ENCODE data around the gene GPRC5C. TPM values are rescaled to one million over a fixed set of nuclear protein-coding genes. Genes with fewer than 3 reads are reported as not detected.

The GPRC5C gene
- total and polyA plus RNA-seq, 4 donors: 34.2 to 195 (median 119) TPM

DNA sequence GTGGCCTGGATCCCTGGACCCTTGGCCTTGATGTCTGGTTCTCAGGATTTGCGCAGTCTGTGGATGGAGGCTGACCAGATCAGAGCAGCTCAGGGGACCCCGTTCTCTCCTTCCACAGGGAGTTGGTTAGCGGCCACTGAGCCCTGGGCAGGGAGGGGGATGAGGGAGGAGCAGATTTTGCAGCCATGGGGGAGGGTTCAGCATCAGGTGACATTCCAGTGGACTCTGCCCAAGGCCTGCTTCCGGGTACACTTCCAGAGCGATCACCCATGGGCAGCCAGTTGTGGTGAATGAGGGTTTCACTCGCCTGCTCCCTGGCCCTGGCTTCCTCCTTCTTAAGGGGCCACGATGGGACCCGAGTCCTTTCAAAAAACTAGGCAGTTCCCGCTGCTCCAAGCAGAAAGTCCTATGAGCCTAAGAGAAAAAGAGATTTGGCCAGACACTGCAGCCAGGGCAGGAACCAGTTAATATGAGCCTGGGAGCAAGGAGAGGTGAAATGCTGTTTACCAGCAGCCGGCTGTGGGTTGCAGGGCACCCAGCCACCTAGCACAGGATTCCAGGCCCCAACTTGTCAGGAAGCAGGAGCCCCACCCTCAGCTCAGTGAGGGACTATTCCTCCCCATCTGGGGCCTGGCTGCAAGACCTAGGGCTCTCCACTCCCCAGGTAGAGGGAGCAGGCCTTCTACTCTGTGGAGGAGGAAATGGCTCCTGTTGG, 4.7 kb upstream of the GPRC5C start:
- Histone ChIP-seq H3K9me3 (ENCODE audit: control insufficient read depth in 4 of 4, low read length in 3 of 4) (no peaks in the 10 kb centered on the region), H3K27ac (ENCODE audit: low read depth in 1 of 2, low read length in 2 of 2) (peak overlapping the region; percentile 84), H3K4me3 (ENCODE audit: low read depth in 1 of 3, low read length in 3 of 3) (peak overlapping the region in 1 of 3 donors; percentile 11), H3K27me3 (ENCODE audit: control insufficient read depth in 4 of 4, insufficient read depth in 4 of 4, low read length in 3 of 4) (no peaks in the 10 kb centered on the region), H3K9ac (ENCODE audit: low read depth in 1 of 2, low read length in 2 of 2) (peak overlapping the region; percentile 45 to 62), H3K36me3 (ENCODE audit: control insufficient read depth in 4 of 4, insufficient read depth in 3 of 4, low read depth in 1 of 4, low read length in 3 of 4) (no peaks in the 10 kb centered on the region), H3K4me1 (ENCODE audit: control insufficient read depth in 4 of 4, insufficient read depth in 4 of 4, low read length in 3 of 4) (peaks cover 12 to 41% (median 33%) of the 10 kb centered on the region in 4 donors)
- TF ChIP-seq MAX (IDR thresholded peaks at IDR 0.05) (peak; percentile 92), NR2F2 (IDR thresholded peaks at IDR 0.05) (no peak), RAD21 (IDR thresholded peaks at IDR 0.05) (peak in 1 of 2 donors; percentile 16), JUND (IDR thresholded peaks at IDR 0.05) (no peak), EGR1 (IDR thresholded peaks at IDR 0.05; ENCODE audit: low read depth in 2 of 2) (peak in 1 of 2 donors; percentile 83), GABPA (IDR thresholded peaks at IDR 0.05 in 1 of 2, conservative IDR thresholded peaks at IDR 0.05 in 1 of 2) (peak in 1 of 2 donors; percentile 79), SP1 (IDR thresholded peaks at IDR 0.05) (peak; percentile 88), FOXA2 (IDR thresholded peaks at IDR 0.05) (no peak), FOXA1 (IDR thresholded peaks at IDR 0.05) (peak; percentile 5), TAF1 (conservative IDR thresholded peaks at IDR 0.05) (peak; percentile 37), RXRA (IDR thresholded peaks at IDR 0.05) (peak; percentile 67 to 84), YY1 (IDR thresholded peaks at IDR 0.05) (peak; percentile 79), HNF4A (conservative IDR thresholded peaks at IDR 0.05) (peak; percentile 86 to 91), ATF3 (IDR thresholded peaks at IDR 0.05) (no peak), HNF4G (IDR thresholded peaks at IDR 0.05) (peak; percentile 79)
- TF ChIP-seq, protein P1, sequence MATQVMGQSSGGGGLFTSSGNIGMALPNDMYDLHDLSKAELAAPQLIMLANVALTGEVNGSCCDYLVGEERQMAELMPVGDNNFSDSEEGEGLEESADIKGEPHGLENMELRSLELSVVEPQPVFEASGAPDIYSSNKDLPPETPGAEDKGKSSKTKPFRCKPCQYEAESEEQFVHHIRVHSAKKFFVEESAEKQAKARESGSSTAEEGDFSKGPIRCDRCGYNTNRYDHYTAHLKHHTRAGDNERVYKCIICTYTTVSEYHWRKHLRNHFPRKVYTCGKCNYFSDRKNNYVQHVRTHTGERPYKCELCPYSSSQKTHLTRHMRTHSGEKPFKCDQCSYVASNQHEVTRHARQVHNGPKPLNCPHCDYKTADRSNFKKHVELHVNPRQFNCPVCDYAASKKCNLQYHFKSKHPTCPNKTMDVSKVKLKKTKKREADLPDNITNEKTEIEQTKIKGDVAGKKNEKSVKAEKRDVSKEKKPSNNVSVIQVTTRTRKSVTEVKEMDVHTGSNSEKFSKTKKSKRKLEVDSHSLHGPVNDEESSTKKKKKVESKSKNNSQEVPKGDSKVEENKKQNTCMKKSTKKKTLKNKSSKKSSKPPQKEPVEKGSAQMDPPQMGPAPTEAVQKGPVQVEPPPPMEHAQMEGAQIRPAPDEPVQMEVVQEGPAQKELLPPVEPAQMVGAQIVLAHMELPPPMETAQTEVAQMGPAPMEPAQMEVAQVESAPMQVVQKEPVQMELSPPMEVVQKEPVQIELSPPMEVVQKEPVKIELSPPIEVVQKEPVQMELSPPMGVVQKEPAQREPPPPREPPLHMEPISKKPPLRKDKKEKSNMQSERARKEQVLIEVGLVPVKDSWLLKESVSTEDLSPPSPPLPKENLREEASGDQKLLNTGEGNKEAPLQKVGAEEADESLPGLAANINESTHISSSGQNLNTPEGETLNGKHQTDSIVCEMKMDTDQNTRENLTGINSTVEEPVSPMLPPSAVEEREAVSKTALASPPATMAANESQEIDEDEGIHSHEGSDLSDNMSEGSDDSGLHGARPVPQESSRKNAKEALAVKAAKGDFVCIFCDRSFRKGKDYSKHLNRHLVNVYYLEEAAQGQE (IDR thresholded peaks at IDR 0.05): peak; percentile 81
- TF ChIP-seq, protein P2, sequence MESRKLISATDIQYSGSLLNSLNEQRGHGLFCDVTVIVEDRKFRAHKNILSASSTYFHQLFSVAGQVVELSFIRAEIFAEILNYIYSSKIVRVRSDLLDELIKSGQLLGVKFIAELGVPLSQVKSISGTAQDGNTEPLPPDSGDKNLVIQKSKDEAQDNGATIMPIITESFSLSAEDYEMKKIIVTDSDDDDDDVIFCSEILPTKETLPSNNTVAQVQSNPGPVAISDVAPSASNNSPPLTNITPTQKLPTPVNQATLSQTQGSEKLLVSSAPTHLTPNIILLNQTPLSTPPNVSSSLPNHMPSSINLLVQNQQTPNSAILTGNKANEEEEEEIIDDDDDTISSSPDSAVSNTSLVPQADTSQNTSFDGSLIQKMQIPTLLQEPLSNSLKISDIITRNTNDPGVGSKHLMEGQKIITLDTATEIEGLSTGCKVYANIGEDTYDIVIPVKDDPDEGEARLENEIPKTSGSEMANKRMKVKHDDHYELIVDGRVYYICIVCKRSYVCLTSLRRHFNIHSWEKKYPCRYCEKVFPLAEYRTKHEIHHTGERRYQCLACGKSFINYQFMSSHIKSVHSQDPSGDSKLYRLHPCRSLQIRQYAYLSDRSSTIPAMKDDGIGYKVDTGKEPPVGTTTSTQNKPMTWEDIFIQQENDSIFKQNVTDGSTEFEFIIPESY (IDR thresholded peaks at IDR 0.05): no peak
- TF ChIP-seq, protein P3, sequence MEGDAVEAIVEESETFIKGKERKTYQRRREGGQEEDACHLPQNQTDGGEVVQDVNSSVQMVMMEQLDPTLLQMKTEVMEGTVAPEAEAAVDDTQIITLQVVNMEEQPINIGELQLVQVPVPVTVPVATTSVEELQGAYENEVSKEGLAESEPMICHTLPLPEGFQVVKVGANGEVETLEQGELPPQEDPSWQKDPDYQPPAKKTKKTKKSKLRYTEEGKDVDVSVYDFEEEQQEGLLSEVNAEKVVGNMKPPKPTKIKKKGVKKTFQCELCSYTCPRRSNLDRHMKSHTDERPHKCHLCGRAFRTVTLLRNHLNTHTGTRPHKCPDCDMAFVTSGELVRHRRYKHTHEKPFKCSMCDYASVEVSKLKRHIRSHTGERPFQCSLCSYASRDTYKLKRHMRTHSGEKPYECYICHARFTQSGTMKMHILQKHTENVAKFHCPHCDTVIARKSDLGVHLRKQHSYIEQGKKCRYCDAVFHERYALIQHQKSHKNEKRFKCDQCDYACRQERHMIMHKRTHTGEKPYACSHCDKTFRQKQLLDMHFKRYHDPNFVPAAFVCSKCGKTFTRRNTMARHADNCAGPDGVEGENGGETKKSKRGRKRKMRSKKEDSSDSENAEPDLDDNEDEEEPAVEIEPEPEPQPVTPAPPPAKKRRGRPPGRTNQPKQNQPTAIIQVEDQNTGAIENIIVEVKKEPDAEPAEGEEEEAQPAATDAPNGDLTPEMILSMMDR (IDR thresholded peaks at IDR 0.05; ENCODE audit: low read depth, low read length, missing input control): no peak
- peak; percentile 68 for DNase-seq (ENCODE audit: low spot score)
- 31% methylated on average over 10 of the region's 10 CpGs for WGBS

Measured in liver (tissue), 9 donors.